Mesothelial cell of epicardium (in vitro differentiated cells): ENCODE data around the gene HHAT. TPM values are rescaled to one million over a fixed set of nuclear protein-coding genes. Genes with fewer than 3 reads are reported as not detected.

Experiments used
- DNase-seq, 2 experiments: peaks; one replicate each; pipeline ENCODE4 v3.0.0; 2021; ENCODE audit warnings: low spot score in 2 of 2; ENCODE audit not compliant: unreplicated experiment in 2 of 2
- H3K27ac Mint-ChIP-seq: 2 replicates; pipeline ENCODE4 v1.8.0; 2021; ENCODE audit warnings: mixed read lengths
- H3K27me3 Mint-ChIP-seq: 2 replicates; pipeline ENCODE4 v1.8.0; 2021; ENCODE audit warnings: low read depth, mixed read lengths
- H3K36me3 Mint-ChIP-seq: 2 replicates; pipeline ENCODE4 v1.8.0; 2021; ENCODE audit warnings: mixed read lengths
- H3K4me1 Mint-ChIP-seq: 2 replicates; pipeline ENCODE4 v1.8.0; 2021; ENCODE audit warnings: mixed read lengths
- H3K4me3 Mint-ChIP-seq: 2 replicates; pipeline ENCODE4 v1.8.0; 2021; ENCODE audit warnings: mild to moderate bottlenecking, moderate library complexity, mixed read lengths
- H3K9me3 Mint-ChIP-seq: 2 replicates; pipeline ENCODE4 v1.8.0; 2021; ENCODE audit warnings: mixed read lengths
- CTCF ChIP-seq: fragments of 200-600 bp; sonication (generic); IDR thresholded peaks from one replicate; pipeline ENCODE4 v1.5.0; 2021; ENCODE audit warnings: antibody characterized with exemption; ENCODE audit not compliant: unreplicated experiment
- total RNA-seq: library from RNA; stranded (reverse); gene quantifications from 3 replicates; pipeline ENCODE4 v1.2.1, GENCODE V29; 2021

Gene HHAT
- total RNA-seq, 1 donor from 2014 or later: 19.2 TPM

- no peak for DNase-seq
- TF ChIP-seq CTCF: no peak
- no peak overlapping the region for H3K4me3 Mint-ChIP-seq
- no peak overlapping the region for H3K27ac Mint-ChIP-seq
- H3K4me1 Mint-ChIP-seq: peaks cover 7% of the 10 kb centered on the region
- H3K9me3 Mint-ChIP-seq: no peaks in the 10 kb centered on the region
- peaks cover 16% of the 10 kb centered on the region for H3K27me3 Mint-ChIP-seq
- H3K36me3 Mint-ChIP-seq: no peaks in the 10 kb centered on the region
Measured at GRCh38 chr1:210570116-210570515, 241.4 kb downstream of the HHAT start.

- peaks cover 3% of the 10 kb centered on the region for H3K9me3 Mint-ChIP-seq
- no peak overlapping the region for H3K27ac Mint-ChIP-seq
- DNase-seq: no peak
- peaks cover 7% of the 10 kb centered on the region for H3K4me1 Mint-ChIP-seq
- no peaks in the 10 kb centered on the region for H3K36me3 Mint-ChIP-seq
- TF ChIP-seq CTCF: no peak
- no peak overlapping the region for H3K4me3 Mint-ChIP-seq
- H3K27me3 Mint-ChIP-seq: peaks cover 12% of the 10 kb centered on the region
Measured at GRCh38 chr1:210571356-210572284, 242.9 kb downstream of the HHAT start.

GRCh38 chr1:210573141-210573540 lies 244.4 kb downstream of the HHAT start:
- Mint-ChIP-seq H3K4me1 (peaks cover 7% of the 10 kb centered on the region), H3K27ac (no peak overlapping the region), H3K4me3 (no peak overlapping the region), H3K9me3 (peaks cover 14% of the 10 kb centered on the region), H3K36me3 (peaks cover 2% of the 10 kb centered on the region), H3K27me3 (peaks cover 12% of the 10 kb centered on the region)
- no peak for DNase-seq
- TF ChIP-seq CTCF: no peak

- no peak overlapping the region for H3K4me3 Mint-ChIP-seq
- H3K4me1 Mint-ChIP-seq: peaks cover 2% of the 10 kb centered on the region
- DNase-seq: no peak
- no peaks in the 10 kb centered on the region for H3K36me3 Mint-ChIP-seq
- H3K27ac Mint-ChIP-seq: no peak overlapping the region
- no peaks in the 10 kb centered on the region for H3K27me3 Mint-ChIP-seq
- no peak for TF ChIP-seq CTCF
- peaks cover 7% of the 10 kb centered on the region for H3K9me3 Mint-ChIP-seq
Measured at GRCh38 chr1:210582205-210582970, 253.7 kb downstream of the HHAT start.

GRCh38 chr1:210584439-210585113 lies 255.9 kb downstream of the HHAT start:
- peak; percentile 70 to 83 for DNase-seq
- Mint-ChIP-seq H3K27me3 (no peaks in the 10 kb centered on the region), H3K27ac (no peak overlapping the region), H3K9me3 (no peaks in the 10 kb centered on the region), H3K4me1 (peaks cover 2% of the 10 kb centered on the region), H3K4me3 (no peak overlapping the region), H3K36me3 (peaks cover 3% of the 10 kb centered on the region)
- peak; percentile 55 for TF ChIP-seq CTCF
